ENCODE measurements around the gene CHTF8. TPM values are rescaled to one million over a fixed set of nuclear protein-coding genes. Genes with fewer than 3 reads are reported as not detected.
"Not testable (repeated sequence)": the region's sequence is repeated elsewhere in the genome, so short reads cannot be mapped to it uniquely, and the experiment has no call there.

CHTF8 gene
- total RNA-seq, 2 experiments from 2014 or later = 135 to 141 TPM

GRCh38 chr16:69145658-69146057 is 13.3 kb upstream of the CHTF8 start:
- POLR2A ChIA-PET = interaction anchor here (0.7 kb wide), 1 partner anchor 13 kb away, joined by 4 read pairs; no protein-coding TSS in a partner anchor
- CTCF ChIA-PET = interaction anchor here (0.7 kb wide), 1 partner anchor 31 kb away, joined by 3 read pairs; no protein-coding TSS in a partner anchor

GRCh38 chr16:69143116-69143515 is 10.7 kb upstream of the CHTF8 start:
- ChIA-PET CTCF (no interaction called here), POLR2A (no interaction called here)

GRCh38 chr16:69141936-69142335 is 9.5 kb upstream of the CHTF8 start:
- POLR2A ChIA-PET = no interaction called here
- CTCF ChIA-PET = no interaction called here

- CTCF ChIA-PET = no interaction called here
- POLR2A ChIA-PET = no interaction called here
These were observed 8.6 kb upstream of the CHTF8 start for GRCh38 chr16:69141014-69141413.

GRCh38 chr16:69139464-69139863 is 7.1 kb upstream of the CHTF8 start:
- CTCF ChIA-PET, POLR2A ChIA-PET: not testable (repeated sequence)

- ChIA-PET CTCF (no interaction called here), POLR2A (no interaction called here)
These were observed 6.2 kb upstream of the CHTF8 start for GRCh38 chr16:69138608-69139007.

- POLR2A ChIA-PET = interaction anchor here (0.5 to 1.3 kb wide), 5 partner anchors 20 to 289 kb away, joined by 3 to 6 read pairs (median 3); no protein-coding TSS in a partner anchor
- CTCF ChIA-PET = interaction anchor here (0.6 to 1.6 kb wide), 7 partner anchors 10 to 154 kb away, joined by 3 to 5 read pairs (median 3); no protein-coding TSS in a partner anchor
These were observed 1.1 kb upstream of the CHTF8 start for GRCh38 chr16:69133373-69133954.

GRCh38 chr16:69131839-69132423 is 457 bp downstream of the CHTF8 start:
- CTCF ChIA-PET = interaction anchor here (0.6 to 1.6 kb wide), 3 partner anchors 8 to 153 kb away, joined by 3 to 5 read pairs (median 4); no protein-coding TSS in a partner anchor
- POLR2A ChIA-PET = interaction anchor here (0.5 to 1.2 kb wide), 2 partner anchors 192 to 288 kb away, joined by 3 to 5 read pairs; no protein-coding TSS in a partner anchor

- CTCF ChIA-PET = no interaction called here
These were observed 1.1 kb downstream of the CHTF8 start for GRCh38 chr16:69131167-69131838.

GRCh38 chr16:69130461-69130860 is 1.9 kb downstream of the CHTF8 start:
- ChIA-PET POLR2A (interaction anchor here (0.5 to 0.6 kb wide), 2 partner anchors 38 to 360 kb away, joined by 3 read pairs; no protein-coding TSS in a partner anchor), CTCF (interaction anchor here (0.9 kb wide), 1 partner anchor 602 kb away, joined by 3 read pairs; no protein-coding TSS in a partner anchor)

More at GRCh38 chr16:69131167-69131838, 1.1 kb downstream of the CHTF8 start:
- POLR2A ChIA-PET = no interaction called here

- CTCF ChIA-PET = interaction anchor here (1.1 kb wide), 1 partner anchor 15 kb away, joined by 3 read pairs; no protein-coding TSS in a partner anchor
- POLR2A ChIA-PET = interaction anchor here (0.7 kb wide), 1 partner anchor 281 kb away, joined by 11 read pairs; no protein-coding TSS in a partner anchor
These were observed 4.3 kb downstream of the CHTF8 start for GRCh38 chr16:69127966-69128510.

GRCh38 chr16:69126801-69127200 is 5.6 kb downstream of the CHTF8 start:
- CTCF ChIA-PET = interaction anchor here (1.1 kb wide), 1 partner anchor 14 kb away, joined by 3 read pairs; no protein-coding TSS in a partner anchor
- POLR2A ChIA-PET = interaction anchor here (0.5 kb wide), 1 partner anchor 21 kb away, joined by 5 read pairs; the partner anchor contains the start of gene HAS3

GRCh38 chr16:69126221-69126620 is 6.2 kb downstream of the CHTF8 start:
- ChIA-PET CTCF (no interaction called here), POLR2A (interaction anchor here (0.5 kb wide), 1 partner anchor 21 kb away, joined by 5 read pairs; the partner anchor contains the start of gene HAS3)

GRCh38 chr16:69124961-69125360 is 7.4 kb downstream of the CHTF8 start:
- CTCF ChIA-PET = interaction anchor here (2.9 kb wide), 1 partner anchor 11 kb away, joined by 21 read pairs; no protein-coding TSS in a partner anchor
- POLR2A ChIA-PET = not testable (repeated sequence)

- POLR2A ChIA-PET = not testable (repeated sequence)
- CTCF ChIA-PET = interaction anchor here (0.7 to 2.9 kb wide), 10 partner anchors 8 to 1558 kb away, joined by 3 to 21 read pairs (median 3); partner anchors contain the start of genes CHTF8, HAS3 and UTP4
These were observed 8.0 kb downstream of the CHTF8 start for GRCh38 chr16:69124406-69124805.

- POLR2A ChIA-PET = interaction anchor here (0.7 to 1.1 kb wide), 2 partner anchors 95 to 277 kb away, joined by 5 to 7 read pairs; no protein-coding TSS in a partner anchor
- CTCF ChIA-PET = interaction anchor here (0.6 to 2.9 kb wide), 12 partner anchors 9 to 1559 kb away, joined by 3 to 21 read pairs (median 3); partner anchors contain the start of genes CHTF8, HAS3 and UTP4
These were observed 8.5 kb downstream of the CHTF8 start for GRCh38 chr16:69123910-69124309.

- ChIA-PET CTCF (no interaction called here), POLR2A (no interaction called here)
These were observed 12.2 kb downstream of the CHTF8 start for GRCh38 chr16:69120096-69120664.

GRCh38 chr16:69119536-69119935 is 12.9 kb downstream of the CHTF8 start:
- CTCF ChIA-PET = interaction anchor here (0.5 to 1.5 kb wide), 3 partner anchors 10 to 52 kb away, joined by 3 to 5 read pairs (median 3); no protein-coding TSS in a partner anchor
- POLR2A ChIA-PET = no interaction called here

- ChIA-PET CTCF (interaction anchor here (0.6 to 1.5 kb wide), 3 partner anchors 9 to 954 kb away, joined by 3 to 5 read pairs (median 3); no protein-coding TSS in a partner anchor), POLR2A (no interaction called here)
These were observed 13.4 kb downstream of the CHTF8 start for GRCh38 chr16:69118994-69119393.

All from activated CD8-positive, alpha-beta memory T cell treated with anti-CD3 and anti-CD28 coated beads for 36 hours (primary cell).